NCI-H2107 (cell line): ENCODE measurements around the gene PTTG2.
"Not testable (repeated sequence)": the region's sequence is repeated elsewhere in the genome, so short reads cannot be mapped to it uniquely, and the experiment has no call there.

Experiments
- DNase-seq: peaks from one replicate; lab custom pipeline; 2025; lab: John Stamatoyannopoulos, UW

PTTG2 gene

DNA sequence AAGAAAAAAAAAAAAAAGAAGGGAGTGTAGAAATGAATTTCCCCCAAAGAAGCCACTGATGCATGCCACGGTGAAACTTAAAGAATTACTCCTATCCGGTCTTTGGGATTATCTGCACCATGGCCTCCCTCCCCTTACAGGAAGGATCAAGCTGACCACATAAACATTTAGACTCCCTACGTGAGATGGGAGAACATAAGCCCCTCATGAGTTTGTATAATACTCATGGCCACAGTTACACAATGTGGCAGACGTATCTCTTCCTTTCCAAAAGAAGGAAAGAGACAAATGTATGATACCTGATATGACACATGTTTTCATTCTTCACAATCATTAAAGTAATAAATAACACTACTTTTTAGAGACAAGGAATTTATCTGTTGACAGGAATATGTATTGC lies 3.3 kb upstream of the PTTG2 start:
- no peak for DNase-seq

DNA sequence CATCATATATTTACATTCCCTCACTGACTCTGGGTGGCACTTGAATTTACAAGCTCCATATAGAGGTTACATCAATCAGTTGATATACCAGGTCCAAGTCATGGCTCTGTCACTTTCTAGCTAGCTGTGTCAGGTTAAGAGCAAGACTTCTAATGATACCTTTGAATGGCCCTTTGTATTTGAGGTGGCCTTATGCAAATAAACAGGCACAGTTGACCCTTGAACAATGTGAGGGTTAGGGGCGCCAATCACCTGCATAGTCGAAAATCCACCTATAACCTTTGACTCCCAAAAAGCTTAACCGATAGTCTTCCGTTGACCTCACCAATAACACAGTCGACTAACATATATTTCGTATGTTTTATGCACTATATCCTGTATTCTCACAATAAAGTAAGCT lies 1.3 kb upstream of the PTTG2 start:
- no peak for DNase-seq

- no peak for DNase-seq
Observed at GRCh38 chr4:37960679-37961450, 667 bp downstream of the PTTG2 start.

GRCh38 chr4:37964734-37965457 lies 4.7 kb downstream of the PTTG2 start:
- no peak for DNase-seq

DNA sequence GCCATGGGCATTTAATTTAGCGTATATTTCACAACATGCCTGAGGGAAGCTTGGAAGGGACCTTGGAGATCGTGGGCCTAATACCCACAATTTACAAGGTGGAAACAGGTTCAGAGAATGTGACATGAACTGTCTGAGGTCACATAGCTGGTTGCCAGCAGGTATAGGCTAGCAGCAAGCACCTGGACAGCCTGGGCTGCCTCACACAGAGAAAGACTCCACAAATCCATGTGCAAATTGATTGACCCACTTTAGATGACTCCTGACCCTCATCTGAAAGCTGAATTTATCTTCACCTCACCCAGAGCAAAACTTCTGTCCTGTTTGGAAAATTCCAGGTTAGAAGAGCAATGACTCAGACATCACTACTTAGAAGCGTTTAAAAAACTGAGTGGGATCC lies 5.8 kb downstream of the PTTG2 start:
- no peak for DNase-seq

- DNase-seq, result no peak
Observed at GRCh38 chr4:37967736-37968135, 7.5 kb downstream of the PTTG2 start.

GRCh38 chr4:37968747-37969146 lies 8.5 kb downstream of the PTTG2 start:
- DNase-seq, result no peak

- no peak for DNase-seq
Observed at GRCh38 chr4:37970702-37971101, 10.5 kb downstream of the PTTG2 start.

DNA sequence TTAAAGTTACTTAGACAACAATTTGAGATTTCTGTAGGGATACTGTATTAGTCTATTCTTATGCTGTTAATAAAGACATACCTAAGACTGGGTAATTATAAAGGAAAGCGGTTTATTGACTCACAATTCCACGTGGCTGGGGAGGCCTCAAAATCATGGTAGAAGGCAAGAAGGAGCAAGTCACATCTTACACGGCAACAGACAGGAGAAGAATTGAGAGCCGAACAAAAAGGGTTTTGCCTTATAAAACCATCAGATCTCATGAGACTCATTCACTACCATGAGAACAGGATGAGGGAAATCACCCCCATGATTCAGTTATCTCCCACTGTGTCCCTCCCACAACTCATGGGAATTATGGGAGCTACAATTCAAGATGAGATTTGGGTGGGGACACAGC lies 11.0 kb downstream of the PTTG2 start:
- DNase-seq, result no peak

- no peak for DNase-seq
Observed at GRCh38 chr4:37973441-37973840, 13.2 kb downstream of the PTTG2 start.

DNA sequence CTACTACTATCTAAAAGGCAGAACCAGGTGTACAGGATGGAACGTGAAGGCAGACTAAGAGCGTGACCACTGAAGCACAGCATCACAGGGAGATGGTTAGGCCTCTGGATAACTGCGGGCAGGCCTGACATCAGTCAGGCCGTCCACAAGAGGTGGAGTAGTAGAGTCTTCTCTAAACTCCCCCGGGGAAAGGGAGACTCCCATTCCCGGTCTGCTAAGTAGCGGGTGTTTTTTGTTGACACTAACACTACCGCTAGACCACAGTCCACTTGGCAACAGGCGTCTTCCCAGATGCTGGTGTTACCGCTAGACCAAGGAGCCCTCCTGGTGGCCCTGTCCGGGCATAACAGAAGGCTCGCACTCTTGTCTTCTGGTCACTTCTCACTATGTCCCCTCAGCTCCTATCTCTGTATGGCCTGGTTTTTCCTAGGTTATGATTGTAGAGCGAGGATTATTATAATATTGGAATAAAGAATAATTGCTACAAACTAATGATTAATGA lies 15.2 kb downstream of the PTTG2 start:
- not testable (repeated sequence) for DNase-seq

DNA sequence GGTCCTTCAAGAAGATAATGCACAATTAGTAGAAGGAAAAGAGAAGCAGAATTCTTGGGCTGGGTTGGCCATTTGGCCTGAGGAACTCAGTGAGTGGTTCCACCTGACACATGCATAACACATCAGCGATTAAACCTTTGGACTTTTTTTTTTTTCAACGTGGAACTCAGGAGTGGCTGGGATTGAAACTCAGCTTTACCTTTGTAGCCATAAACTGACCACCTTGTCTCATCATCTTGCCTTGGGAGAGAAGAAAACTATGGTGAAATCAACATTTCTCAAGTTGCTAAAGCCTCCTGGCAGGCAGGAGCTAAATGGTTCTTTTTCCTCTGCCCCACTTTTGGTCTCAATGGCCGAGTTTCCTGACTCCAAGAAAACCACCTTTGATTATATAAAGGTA lies 16.3 kb downstream of the PTTG2 start:
- no peak for DNase-seq

DNA sequence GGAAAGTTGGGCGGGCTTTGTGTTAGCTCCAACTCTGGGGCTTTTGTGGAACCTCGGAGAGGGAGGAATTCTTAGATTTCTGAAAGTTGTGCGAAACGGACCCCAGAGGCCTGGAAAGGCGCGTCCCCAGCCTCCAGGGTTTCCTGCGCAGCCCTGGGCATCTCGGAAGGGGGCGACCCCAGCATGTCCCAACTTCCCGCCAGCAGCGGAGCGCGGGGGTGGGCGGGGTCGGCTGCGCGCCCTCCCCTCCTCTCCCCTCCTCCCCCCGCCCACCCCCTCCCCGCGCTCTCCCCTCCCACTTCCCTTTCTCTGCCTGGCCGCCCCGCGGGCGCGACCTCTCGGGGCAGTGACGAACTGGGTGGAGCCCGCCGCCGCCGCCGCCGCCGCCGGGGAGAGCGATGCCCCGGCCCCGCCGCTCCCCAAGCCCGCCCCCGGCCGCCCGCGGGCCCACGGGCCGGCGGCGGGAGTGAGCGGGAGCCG lies 16.8 kb downstream of the PTTG2 start:
- DNase-seq, result peak; percentile 5

- no peak for DNase-seq
Observed at GRCh38 chr4:37977471-37978247, 17.5 kb downstream of the PTTG2 start.

- no peak for DNase-seq
Observed at GRCh38 chr4:37978248-37978924, 18.2 kb downstream of the PTTG2 start.

DNA sequence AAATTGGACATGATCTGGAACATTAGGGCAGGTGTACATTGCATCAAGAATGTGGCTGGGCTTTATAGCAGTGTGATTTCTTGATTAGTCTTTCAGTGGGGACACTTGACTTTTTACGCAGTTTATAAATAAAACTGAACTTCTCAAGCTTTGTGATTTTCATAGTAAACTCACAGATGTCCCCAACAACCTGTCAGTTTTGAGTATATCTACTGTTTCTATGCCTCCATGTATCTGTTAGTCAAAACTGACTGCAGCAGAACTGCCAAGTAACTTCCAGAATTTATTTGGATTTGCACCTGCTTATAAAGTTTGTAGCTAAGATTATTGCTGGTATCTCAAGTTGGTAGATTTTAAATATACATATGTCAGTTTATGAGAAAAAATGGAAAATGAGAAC lies 20.0 kb downstream of the PTTG2 start:
- DNase-seq, result no peak

- no peak for DNase-seq
Observed at GRCh38 chr4:37981425-37981824, 21.2 kb downstream of the PTTG2 start.

DNA sequence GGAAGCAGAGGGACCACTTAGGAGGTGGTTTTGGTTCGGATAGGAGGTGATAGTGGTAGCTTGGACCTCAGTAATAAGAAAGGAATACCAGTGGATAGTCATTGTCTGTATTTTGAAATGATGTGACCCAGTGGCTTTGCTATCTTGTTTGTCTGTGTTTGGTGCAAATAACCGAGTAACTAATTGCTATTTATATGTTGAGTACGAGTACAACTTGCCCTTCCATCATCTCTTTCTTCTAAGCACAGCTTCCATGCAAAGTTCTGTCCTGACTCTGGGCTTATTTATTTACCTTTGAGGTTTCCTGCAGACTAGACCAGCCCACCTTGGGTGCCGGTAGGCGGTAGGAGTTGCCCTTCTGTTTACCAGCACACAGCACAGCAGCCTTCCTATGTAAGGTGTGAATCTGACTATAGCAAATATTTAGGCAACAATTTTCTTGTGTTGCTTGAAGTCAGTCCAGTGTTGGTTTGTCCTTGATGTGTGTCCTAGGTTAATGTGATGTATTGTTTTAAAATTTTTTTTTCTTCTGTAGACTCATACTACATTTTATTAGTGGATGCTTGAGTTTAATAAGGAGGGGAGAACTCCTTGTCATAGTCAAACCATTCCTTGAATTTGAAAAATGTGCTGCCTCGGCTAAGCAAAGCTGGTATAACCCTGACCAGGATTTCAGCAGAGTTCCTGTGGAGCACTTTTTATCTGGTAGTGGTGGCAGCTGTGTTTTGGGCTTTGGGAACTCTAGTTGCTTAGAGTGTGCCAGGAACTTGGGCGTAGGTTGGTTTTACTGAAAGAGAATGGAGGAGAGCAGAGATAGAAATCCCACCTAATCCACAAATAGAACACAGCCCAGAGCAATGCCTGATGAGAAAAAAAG lies 21.9 kb downstream of the PTTG2 start:
- no peak for DNase-seq

- DNase-seq, result no peak
Observed at GRCh38 chr4:37982736-37983135, 22.5 kb downstream of the PTTG2 start.

DNA sequence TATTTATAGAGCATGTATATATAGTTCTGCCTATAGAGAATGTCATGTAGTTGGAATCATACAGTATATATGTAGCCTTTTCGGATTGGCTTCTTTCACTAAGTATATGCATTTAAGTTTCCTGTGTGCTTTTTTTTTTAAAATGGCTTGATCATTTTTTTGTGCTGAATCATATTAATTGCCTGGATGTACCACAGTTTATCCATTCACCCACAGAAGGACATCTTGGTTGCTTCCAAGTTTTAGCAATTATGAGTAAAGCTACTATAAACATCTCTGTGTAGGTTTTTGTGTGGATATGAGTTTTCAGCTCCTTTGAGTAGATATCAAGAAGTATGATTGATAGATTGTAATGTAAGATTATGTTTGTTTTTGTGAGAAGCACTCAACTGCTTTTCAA lies 23.8 kb downstream of the PTTG2 start:
- DNase-seq, result no peak

GRCh38 chr4:37985730-37986275 lies 25.6 kb downstream of the PTTG2 start:
- DNase-seq, result no peak
